GM12878 (cell line): Measurements from ENCODE around the gene TM7SF3.

ENCODE experiments used
- NFIC ChIP-seq: IDR thresholded peaks from 2 replicates; pipeline ENCODE4 v1.6.1; 2012; ENCODE audit warnings: low read depth, mild to moderate bottlenecking, inconsistent platforms, low read length, moderate library complexity
- TF ChIP-seq, protein P1 (sequence below), 3 experiments: IDR thresholded peaks in 2 of 3; conservative IDR thresholded peaks in 1 of 3; 2 replicates each; pipeline ENCODE4 v1.5.1; 2011; ENCODE audit warnings: low read depth in 3 of 3, low read length in 3 of 3, mild to moderate bottlenecking in 3 of 3, control low read depth in 2 of 3, moderate library complexity in 2 of 3, inconsistent platforms in 1 of 3, mixed read lengths in 1 of 3; ENCODE audit not compliant: control insufficient read depth in 2 of 3, insufficient read depth in 1 of 3; ENCODE audit errors: extremely low read depth in 1 of 3

DNA sequence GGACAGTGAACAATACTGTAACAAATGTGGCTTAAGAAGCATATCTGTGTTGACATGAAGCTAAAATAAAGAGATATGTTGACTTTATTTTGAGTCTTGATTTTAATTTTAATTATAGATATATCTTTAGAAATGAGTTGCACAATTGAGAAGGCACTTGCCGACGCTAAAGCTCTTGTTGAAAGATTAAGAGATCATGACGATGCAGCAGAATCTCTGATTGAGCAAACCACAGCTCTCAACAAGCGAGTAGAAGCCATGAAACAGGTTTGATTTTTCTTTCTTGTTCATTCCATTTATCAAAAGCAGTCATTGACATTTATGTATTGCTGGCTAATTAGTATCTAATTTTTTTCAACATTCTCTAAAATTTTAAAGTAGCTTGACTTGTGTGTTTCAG, 60.2 kb downstream of the TM7SF3 start:
- TF ChIP-seq, protein P1, sequence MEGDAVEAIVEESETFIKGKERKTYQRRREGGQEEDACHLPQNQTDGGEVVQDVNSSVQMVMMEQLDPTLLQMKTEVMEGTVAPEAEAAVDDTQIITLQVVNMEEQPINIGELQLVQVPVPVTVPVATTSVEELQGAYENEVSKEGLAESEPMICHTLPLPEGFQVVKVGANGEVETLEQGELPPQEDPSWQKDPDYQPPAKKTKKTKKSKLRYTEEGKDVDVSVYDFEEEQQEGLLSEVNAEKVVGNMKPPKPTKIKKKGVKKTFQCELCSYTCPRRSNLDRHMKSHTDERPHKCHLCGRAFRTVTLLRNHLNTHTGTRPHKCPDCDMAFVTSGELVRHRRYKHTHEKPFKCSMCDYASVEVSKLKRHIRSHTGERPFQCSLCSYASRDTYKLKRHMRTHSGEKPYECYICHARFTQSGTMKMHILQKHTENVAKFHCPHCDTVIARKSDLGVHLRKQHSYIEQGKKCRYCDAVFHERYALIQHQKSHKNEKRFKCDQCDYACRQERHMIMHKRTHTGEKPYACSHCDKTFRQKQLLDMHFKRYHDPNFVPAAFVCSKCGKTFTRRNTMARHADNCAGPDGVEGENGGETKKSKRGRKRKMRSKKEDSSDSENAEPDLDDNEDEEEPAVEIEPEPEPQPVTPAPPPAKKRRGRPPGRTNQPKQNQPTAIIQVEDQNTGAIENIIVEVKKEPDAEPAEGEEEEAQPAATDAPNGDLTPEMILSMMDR (IDR thresholded peaks at IDR 0.05 in 2 of 3, conservative IDR thresholded peaks at IDR 0.05 in 1 of 3; ENCODE audit: control insufficient read depth in 2 of 3, extremely low read depth in 1 of 3, insufficient read depth in 1 of 3, low read depth in 3 of 3, low read length in 3 of 3) = no peak
- TF ChIP-seq NFIC = no peak
